SK-N-SH treated with all-trans-retinoic acid at 6 μM for 48 hours (cell line): ENCODE data around the gene CITED2.

Source experiments
- ATAC-seq: fragments of 200-7000 bp; cut with Tn5 transposase; 3 replicates; pipeline ENCODE4 v1.9.1; 2020; ENCODE audit warnings: mild to moderate bottlenecking, moderate library complexity
- BACH2 ChIP-seq: fragments of 250-450 bp; sonication (Bioruptor Pico); IDR thresholded peaks from 2 replicates; pipeline ENCODE4 v1.9.0; 2021; ENCODE audit warnings: mild to moderate bottlenecking, borderline replicate concordance
- CSDC2 ChIP-seq: fragments of 250-450 bp; sonication (Bioruptor Pico); IDR thresholded peaks from 2 replicates; pipeline ENCODE4 v1.5.0; 2020; ENCODE audit warnings: mild to moderate bottlenecking, moderate library complexity
- CSRNP3 ChIP-seq: fragments of 250-450 bp; sonication (Bioruptor Pico); IDR thresholded peaks from 2 replicates; pipeline ENCODE4 v1.5.1; 2021; ENCODE audit warnings: mild to moderate bottlenecking, moderate library complexity
- GLIS3 ChIP-seq: fragments of 250-450 bp; sonication (Bioruptor Pico); IDR thresholded peaks from 2 replicates; pipeline ENCODE4 v1.5.0; 2020; ENCODE audit warnings: mild to moderate bottlenecking, moderate library complexity
- ISL1 ChIP-seq: fragments of 250-450 bp; sonication (Bioruptor Pico); IDR thresholded peaks from 2 replicates; pipeline ENCODE4 v2.1.2; 2022; ENCODE audit warnings: mild to moderate bottlenecking, moderate library complexity
- PATZ1 ChIP-seq: fragments of 250-450 bp; sonication (Bioruptor Pico); IDR thresholded peaks from 2 replicates; pipeline ENCODE4 v1.8.0; 2020; ENCODE audit warnings: mild to moderate bottlenecking, moderate library complexity, borderline replicate concordance
- POU6F1 ChIP-seq: fragments of 250-450 bp; sonication (Bioruptor Pico); IDR thresholded peaks from 2 replicates; pipeline ENCODE4 v1.8.0; 2021; ENCODE audit warnings: low read depth, mild to moderate bottlenecking, moderate library complexity, borderline replicate concordance
- PPARA ChIP-seq: fragments of 250-450 bp; sonication (Bioruptor Pico); IDR thresholded peaks from 2 replicates; pipeline ENCODE4 v1.5.0; 2020; ENCODE audit warnings: mild to moderate bottlenecking, borderline replicate concordance
- RARB ChIP-seq: fragments of 250-450 bp; sonication (Bioruptor Pico); IDR thresholded peaks from 2 replicates; pipeline ENCODE4 v1.8.0; 2021; ENCODE audit warnings: mild to moderate bottlenecking, moderate library complexity
- TCF4 ChIP-seq: fragments of 250-450 bp; sonication (Bioruptor Pico); IDR thresholded peaks from 2 replicates; pipeline ENCODE4 v1.8.0; 2021; ENCODE audit warnings: mild to moderate bottlenecking, moderate library complexity, borderline replicate concordance
- TSHZ2 ChIP-seq: fragments of 250-450 bp; sonication (Bioruptor Pico); IDR thresholded peaks from 2 replicates; pipeline ENCODE4 v1.5.0; 2020; ENCODE audit warnings: mild to moderate bottlenecking, moderate library complexity
- ZC3H10 ChIP-seq: fragments of 250-450 bp; sonication (Bioruptor Pico); IDR thresholded peaks from 2 replicates; pipeline ENCODE4 v1.5.1; 2021; ENCODE audit warnings: mild to moderate bottlenecking, moderate library complexity
- ZFP3 ChIP-seq: fragments of 250-450 bp; sonication (Bioruptor Pico); IDR thresholded peaks from 2 replicates; pipeline ENCODE4 v1.5.0; 2020; ENCODE audit warnings: mild to moderate bottlenecking, moderate library complexity
- ZNF565 ChIP-seq: fragments of 450-650 bp; formaldehyde crosslinking; conservative IDR thresholded peaks from 2 replicates; pipeline ENCODE4 v1.5.0; 2020; ENCODE audit warnings: low read depth, mild to moderate bottlenecking, moderate library complexity
- ZNF8 ChIP-seq: fragments of 450-650 bp; formaldehyde crosslinking; IDR thresholded peaks from 2 replicates; pipeline ENCODE4 v1.5.0; 2020; ENCODE audit warnings: mild to moderate bottlenecking, moderate library complexity

CITED2 gene

GRCh38 chr6:139376017-139376330 lies 1.5 kb upstream of the CITED2 start:
- no peak for TF ChIP-seq CSDC2 (CRISPR knock-in tag)
- no peak for TF ChIP-seq TCF4 (CRISPR knock-in tag)
- no peak for TF ChIP-seq TSHZ2 (CRISPR knock-in tag)
- no peak for TF ChIP-seq CSRNP3 (CRISPR knock-in tag)
- ATAC-seq, result 0 out of 3 replicates have a peak, but pooled peaks have one; percentile 0

- no peak for TF ChIP-seq PATZ1 (CRISPR knock-in tag)
- no peak for TF ChIP-seq GLIS3 (CRISPR knock-in tag)
- TF ChIP-seq RARB (CRISPR knock-in tag), result no peak
- TF ChIP-seq ZNF8, result no peak
- TF ChIP-seq ZFP3 (CRISPR knock-in tag), result no peak
- no peak for TF ChIP-seq CSDC2 (CRISPR knock-in tag)
- no peak for TF ChIP-seq BACH2 (CRISPR knock-in tag)
- no peak for TF ChIP-seq TSHZ2 (CRISPR knock-in tag)
- no peak for TF ChIP-seq PPARA (CRISPR knock-in tag)
- no peak for TF ChIP-seq POU6F1
- TF ChIP-seq ZNF565 (CRISPR knock-in tag), result no peak
- TF ChIP-seq ZC3H10, result no peak
- ATAC-seq, result peak; percentile 78
Measured at GRCh38 chr6:139375226-139376016, 973 bp upstream of the CITED2 start.

GRCh38 chr6:139373928-139374356 lies 506 bp downstream of the CITED2 start:
- TF ChIP-seq PATZ1 (CRISPR knock-in tag) (no peak), ISL1 (CRISPR knock-in tag) (no peak), PPARA (CRISPR knock-in tag) (no peak), ZC3H10 (no peak)
- TF ChIP-seq, all 23 proteins: peak for 0
- no peak; the same call in 1 of the 3 replicates for ATAC-seq
